Fibroblast of pulmonary artery (primary cell): ENCODE measurements around the gene VSX1.

Source experiments
- DNase-seq: peaks from one replicate; pipeline ENCODE4 v3.0.0-alpha.2; 2010; ENCODE audit warnings: low read depth
- H3K4me3 ChIP-seq: replicated peaks from 2 replicates; pipeline ENCODE4 v1.5.1; 2011; ENCODE audit warnings: low read depth, mild to moderate bottlenecking, control low read depth, low read length, moderate library complexity
- CTCF ChIP-seq: IDR thresholded peaks from 2 replicates; pipeline ENCODE4 v1.5.1; 2011; ENCODE audit warnings: mild to moderate bottlenecking, control low read depth, low read length, inconsistent platforms; ENCODE audit errors: missing control alignments

The VSX1 gene

GRCh38 chr20:25081730-25082497, at the start of gene VSX1:
VSX1 (minus strand) TSS chr20:25082141; CDS start chr20:25082096, 45 bp downstream.
- H3K4me3 ChIP-seq, result no peak within 1 kb of the TSS
- DNase-seq, result no peak
- TF ChIP-seq CTCF, result no peak

- TF ChIP-seq CTCF, result no peak
- no peak overlapping the region for H3K4me3 ChIP-seq
- DNase-seq, result no peak
Observed at GRCh38 chr20:25129908-25130307, 48.0 kb upstream of the VSX1 start.

GRCh38 chr20:25129428-25129827, 47.5 kb upstream of the VSX1 start:
- no peak overlapping the region for H3K4me3 ChIP-seq
- TF ChIP-seq CTCF, result no peak
- DNase-seq, result no peak

- TF ChIP-seq CTCF, result no peak
Observed at GRCh38 chr20:25128649-25129048, 46.7 kb upstream of the VSX1 start.

GRCh38 chr20:25127761-25128537, 46.0 kb upstream of the VSX1 start:
- TF ChIP-seq CTCF, result no peak

More at GRCh38 chr20:25128649-25129048, 46.7 kb upstream of the VSX1 start:
- no peak overlapping the region for H3K4me3 ChIP-seq
- no peak for DNase-seq

GRCh38 chr20:25126204-25127029, 44.5 kb upstream of the VSX1 start:
- no peak overlapping the region for H3K4me3 ChIP-seq
- TF ChIP-seq CTCF, result no peak
- no peak for DNase-seq

More at GRCh38 chr20:25127761-25128537, 46.0 kb upstream of the VSX1 start:
- no peak overlapping the region for H3K4me3 ChIP-seq
- no peak for DNase-seq
